SH-SY5Y (cell line): ENCODE results near the gene EPB41L3.

Source experiments
- GATA2 ChIP-seq: IDR thresholded peaks from 2 replicates; pipeline ENCODE4 v1.6.1; 2011; ENCODE audit warnings: mild to moderate bottlenecking, low read depth, low read length
- GATA3 ChIP-seq: IDR thresholded peaks from 2 replicates; pipeline ENCODE4 v1.6.1; 2011; ENCODE audit warnings: low read depth, mild to moderate bottlenecking, low read length, moderate library complexity

DNA sequence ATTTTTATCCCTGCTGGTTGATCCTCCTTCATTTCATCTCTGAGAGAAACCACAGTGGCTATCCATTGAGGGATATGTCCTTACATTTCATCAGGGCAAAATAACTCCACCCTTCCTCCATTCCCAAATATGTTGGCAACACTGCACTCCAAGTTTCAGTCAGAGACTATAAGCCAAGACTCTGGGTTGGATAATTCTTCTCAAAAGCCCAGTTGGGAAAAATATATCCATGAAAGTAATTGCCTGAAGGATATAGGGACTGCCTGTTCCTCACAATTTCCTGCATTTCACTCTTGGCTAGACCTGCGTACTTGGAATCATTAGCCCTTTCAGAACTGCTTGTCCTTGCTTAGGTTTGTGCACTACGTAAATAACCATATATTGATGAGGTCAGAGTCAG lies 27.9 kb upstream of the EPB41L3 start:
- no peak for TF ChIP-seq GATA2
- TF ChIP-seq GATA3: no peak
